ENCODE results near the gene NOX4.
"Not testable (repeated sequence)": the region's sequence is repeated elsewhere in the genome, so short reads cannot be mapped to it uniquely, and the experiment has no call there.

NOX4 gene

DNA sequence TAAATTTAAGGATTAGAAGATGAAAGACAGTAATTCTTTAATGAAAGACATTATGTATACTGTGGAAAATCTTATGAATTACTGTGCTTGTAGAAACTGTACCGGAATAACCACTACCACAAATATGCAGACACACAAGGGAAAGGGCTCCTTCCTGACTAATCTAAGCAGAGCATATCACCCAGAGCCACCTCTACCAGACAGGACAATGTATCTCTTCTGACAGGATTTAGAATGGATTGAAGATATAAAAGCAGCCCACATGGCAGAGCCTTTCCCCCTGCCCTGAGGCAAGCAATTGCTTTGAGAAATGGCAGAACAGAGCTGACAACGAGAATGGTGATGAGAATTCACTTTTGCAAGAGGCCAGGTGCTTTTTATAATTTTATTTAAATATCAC is 144.1 kb downstream of the NOX4 start:
- Histone ChIP-seq H3K27me3 (ENCODE audit: low read depth, low read length) (no peaks in the 10 kb centered on the region), H3K27ac (ENCODE audit: low read length) (no peak overlapping the region), H3K4me2 (ENCODE audit: low read length) (no peak overlapping the region), H3K79me2 (ENCODE audit: low read length) (no peaks in the 10 kb centered on the region), H3K9ac (ENCODE audit: low read length) (no peak overlapping the region), H3K9me3 (ENCODE audit: insufficient read depth, low read length) (no peaks in the 10 kb centered on the region), H3K36me3 (replicated peaks; ENCODE audit: low read depth, low read length) (no peaks in the 10 kb centered on the region), H3K4me3 (ENCODE audit: low read length) (no peak overlapping the region), H2AFZ (ENCODE audit: low read depth, low read length) (no peak overlapping the region), H4K20me1 (ENCODE audit: insufficient read depth, low read length) (no peaks in the 10 kb centered on the region), H3K4me1 (ENCODE audit: low read length) (no peaks in the 10 kb centered on the region)
- TF ChIP-seq CTCF (IDR thresholded peaks at IDR 0.05; ENCODE audit: low read depth, low read length) = no peak
- no peak for TF ChIP-seq EZH2phosphoT487 (IDR thresholded peaks at IDR 0.05; ENCODE audit: low read depth)

DNA sequence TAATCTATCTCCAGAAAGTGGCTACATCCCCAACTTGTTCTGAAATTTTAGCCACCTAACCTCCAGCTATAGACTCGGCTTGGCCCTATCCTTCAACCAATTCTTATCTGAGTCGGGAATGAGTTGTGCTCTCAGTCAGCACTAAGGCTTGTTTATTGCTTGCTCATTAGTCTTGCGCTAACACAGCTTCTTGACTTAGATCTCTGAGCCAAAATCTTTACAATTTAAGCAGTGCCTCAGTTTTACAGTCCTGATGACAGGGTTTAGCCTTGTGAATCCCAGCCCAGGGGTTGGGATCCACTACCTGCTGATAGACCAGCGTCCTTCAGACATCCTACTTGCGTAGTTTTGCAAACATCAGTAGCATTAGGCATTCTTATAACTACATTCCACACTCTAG is 144.6 kb downstream of the NOX4 start:
- no peak overlapping the region for H3K4me3 ChIP-seq (ENCODE audit: low read length)
- no peaks in the 10 kb centered on the region for H3K79me2 ChIP-seq (ENCODE audit: low read length)
- no peaks in the 10 kb centered on the region for H3K36me3 ChIP-seq (replicated peaks; ENCODE audit: low read depth, low read length)
- H3K9ac ChIP-seq (ENCODE audit: low read length) = no peak overlapping the region
- H3K27me3 ChIP-seq (ENCODE audit: low read depth, low read length) = no peaks in the 10 kb centered on the region
- H3K4me1 ChIP-seq (ENCODE audit: low read length) = no peaks in the 10 kb centered on the region
- no peaks in the 10 kb centered on the region for H4K20me1 ChIP-seq (ENCODE audit: insufficient read depth, low read length)
- no peak overlapping the region for H2AFZ ChIP-seq (ENCODE audit: low read depth, low read length)
- TF ChIP-seq CTCF (IDR thresholded peaks at IDR 0.05; ENCODE audit: low read depth, low read length) = no peak
- no peaks in the 10 kb centered on the region for H3K9me3 ChIP-seq (ENCODE audit: insufficient read depth, low read length)
- H3K4me2 ChIP-seq (ENCODE audit: low read length) = no peak overlapping the region
- H3K27ac ChIP-seq (ENCODE audit: low read length) = no peak overlapping the region

DNA sequence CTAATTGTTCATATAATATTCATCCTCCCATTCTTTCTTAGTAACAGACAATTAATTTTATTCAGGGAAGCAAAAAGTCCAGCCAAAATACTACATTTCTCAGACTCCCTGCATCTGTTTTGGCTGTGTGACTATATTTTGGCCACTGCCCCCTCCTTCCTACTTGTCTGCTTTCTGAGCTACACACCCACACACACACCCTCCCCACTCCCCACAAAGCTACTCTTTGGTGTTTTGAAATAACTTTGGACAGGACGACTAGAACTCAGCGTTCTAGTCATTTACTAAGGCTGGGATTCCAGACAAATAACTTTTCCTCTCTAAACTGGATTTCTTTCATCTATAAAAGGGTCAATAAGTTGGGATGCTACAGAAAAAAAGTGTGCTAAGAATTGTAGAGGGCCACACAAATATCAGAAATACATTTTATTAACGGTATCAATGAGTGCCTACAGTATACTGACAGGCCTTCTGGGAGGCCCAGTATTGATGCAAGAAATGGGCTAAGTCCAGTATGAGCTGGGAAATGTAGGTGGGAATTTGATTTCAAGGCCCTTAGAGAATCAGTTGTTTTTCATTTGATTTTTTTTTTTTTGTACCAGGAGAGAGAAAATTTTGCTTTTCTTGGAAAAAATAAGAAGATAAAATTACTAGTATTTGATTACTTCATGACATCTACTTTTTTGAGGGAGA is 148.1 kb downstream of the NOX4 start:
- not testable (repeated sequence) for H3K9ac ChIP-seq (ENCODE audit: low read length); H3K4me2 ChIP-seq (ENCODE audit: low read length); H3K36me3 ChIP-seq (replicated peaks; ENCODE audit: low read depth, low read length); H3K79me2 ChIP-seq (ENCODE audit: low read length); H2AFZ ChIP-seq (ENCODE audit: low read depth, low read length); H3K27me3 ChIP-seq (ENCODE audit: low read depth, low read length); H3K27ac ChIP-seq (ENCODE audit: low read length); H3K9me3 ChIP-seq (ENCODE audit: insufficient read depth, low read length); H4K20me1 ChIP-seq (ENCODE audit: insufficient read depth, low read length); H3K4me3 ChIP-seq (ENCODE audit: low read length); H3K4me1 ChIP-seq (ENCODE audit: low read length)

GRCh38 chr11:89340450-89340849 is 150.7 kb downstream of the NOX4 start:
- not testable (repeated sequence) for H3K36me3 ChIP-seq (replicated peaks; ENCODE audit: low read depth, low read length); H3K9me3 ChIP-seq (ENCODE audit: insufficient read depth, low read length); H3K4me2 ChIP-seq (ENCODE audit: low read length); H3K4me1 ChIP-seq (ENCODE audit: low read length); H4K20me1 ChIP-seq (ENCODE audit: insufficient read depth, low read length); H3K27me3 ChIP-seq (ENCODE audit: low read depth, low read length); H2AFZ ChIP-seq (ENCODE audit: low read depth, low read length); H3K27ac ChIP-seq (ENCODE audit: low read length); H3K4me3 ChIP-seq (ENCODE audit: low read length); H3K79me2 ChIP-seq (ENCODE audit: low read length); H3K9ac ChIP-seq (ENCODE audit: low read length)

DNA sequence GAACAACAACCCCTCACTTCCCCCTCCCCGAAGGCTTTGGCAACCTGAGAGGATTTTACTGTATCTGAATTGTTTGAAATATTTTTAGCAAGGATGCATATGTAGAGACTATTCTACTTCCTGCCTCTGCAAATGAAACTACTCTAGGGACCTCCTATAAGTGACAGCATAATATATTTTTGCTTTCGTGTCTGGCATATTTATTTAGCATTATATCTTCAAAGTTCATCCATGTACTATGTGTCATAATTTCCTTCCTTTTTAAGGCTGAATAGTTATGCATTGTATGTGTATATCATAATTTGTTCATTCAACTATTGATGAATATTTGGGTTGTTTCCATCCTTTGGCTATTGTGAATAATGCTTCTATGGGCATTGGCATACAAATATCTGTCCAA is 153.1 kb downstream of the NOX4 start:
- not testable (repeated sequence) for H3K79me2 ChIP-seq (ENCODE audit: low read length); H3K4me1 ChIP-seq (ENCODE audit: low read length); H3K4me2 ChIP-seq (ENCODE audit: low read length); H3K36me3 ChIP-seq (replicated peaks; ENCODE audit: low read depth, low read length); H3K4me3 ChIP-seq (ENCODE audit: low read length); H3K27me3 ChIP-seq (ENCODE audit: low read depth, low read length); H4K20me1 ChIP-seq (ENCODE audit: insufficient read depth, low read length); H2AFZ ChIP-seq (ENCODE audit: low read depth, low read length); H3K9ac ChIP-seq (ENCODE audit: low read length); H3K27ac ChIP-seq (ENCODE audit: low read length); H3K9me3 ChIP-seq (ENCODE audit: insufficient read depth, low read length)

DNA sequence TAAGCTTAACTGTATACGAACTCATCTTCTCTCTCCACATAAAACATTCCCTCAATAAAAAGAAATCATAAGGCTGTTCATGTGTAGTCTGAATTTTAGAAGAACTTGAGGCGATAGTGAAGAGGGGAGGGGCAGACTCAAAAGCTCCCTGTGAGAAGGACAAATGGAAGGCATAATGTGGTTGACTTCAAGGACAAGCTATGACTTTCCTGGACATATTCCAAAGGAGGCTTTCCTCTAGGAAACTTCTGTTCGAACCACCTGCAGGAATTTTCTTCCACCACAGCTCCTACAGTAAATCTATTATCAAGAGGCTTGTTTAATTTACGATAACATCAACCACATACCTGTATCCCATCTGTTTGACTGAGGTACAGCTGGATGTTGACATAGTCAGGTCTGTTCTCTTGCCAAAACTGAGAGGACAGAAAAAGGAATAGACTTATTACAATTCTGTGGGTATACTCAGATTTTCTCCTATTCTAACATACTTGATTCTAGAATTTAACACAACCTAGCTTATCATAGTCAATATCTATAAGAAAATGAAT is 154.0 kb downstream of the NOX4 start:
- not testable (repeated sequence) for H3K36me3 ChIP-seq (replicated peaks; ENCODE audit: low read depth, low read length)

More for the DNA sequence above, 154.0 kb downstream of the NOX4 start:
- H3K4me1 ChIP-seq (ENCODE audit: low read length); H3K4me3 ChIP-seq (ENCODE audit: low read length); H2AFZ ChIP-seq (ENCODE audit: low read depth, low read length); H3K27ac ChIP-seq (ENCODE audit: low read length); H3K27me3 ChIP-seq (ENCODE audit: low read depth, low read length); H3K79me2 ChIP-seq (ENCODE audit: low read length); H3K9ac ChIP-seq (ENCODE audit: low read length); H3K9me3 ChIP-seq (ENCODE audit: insufficient read depth, low read length); H3K4me2 ChIP-seq (ENCODE audit: low read length); H4K20me1 ChIP-seq (ENCODE audit: insufficient read depth, low read length): not testable (repeated sequence)

Measured in OCI-LY3 (cell line).